ENCODE results near the gene SSTR4.
A peak's percentile ranks its signal among the peaks of the same experiment; 100 is the strongest.

SSTR4 gene

GRCh38 chr20:23027721-23028120 is 7.4 kb upstream of the SSTR4 start:
- no peak for TF ChIP-seq CTCF (IDR thresholded peaks at IDR 0.05; ENCODE audit: poor library complexity, severe bottlenecking)
- H3K4me3 ChIP-seq (ENCODE audit: severe bottlenecking) = no peak overlapping the region
- H3K27me3 ChIP-seq (ENCODE audit: insufficient read depth, poor library complexity, severe bottlenecking) = no peaks in the 10 kb centered on the region
- H3K9me3 ChIP-seq (ENCODE audit: severe bottlenecking) = no peaks in the 10 kb centered on the region
- DNase-seq (ENCODE audit: low spot score) = no peak
- H3K27ac ChIP-seq (ENCODE audit: poor library complexity, severe bottlenecking) = no peak overlapping the region
- no peaks in the 10 kb centered on the region for H3K36me3 ChIP-seq (ENCODE audit: low read depth)
- ATAC-seq (ENCODE audit: low read depth) = no peak
- peaks cover 4% of the 10 kb centered on the region for H3K4me1 ChIP-seq (ENCODE audit: insufficient read depth, poor library complexity, severe bottlenecking)

GRCh38 chr20:23028392-23028791 is 6.7 kb upstream of the SSTR4 start:
- H3K9me3 ChIP-seq (ENCODE audit: severe bottlenecking) = no peaks in the 10 kb centered on the region
- no peak overlapping the region for H3K4me3 ChIP-seq (ENCODE audit: severe bottlenecking)
- ATAC-seq (ENCODE audit: low read depth) (no peak), DNase-seq (ENCODE audit: low spot score) (no peak)
- no peak overlapping the region for H3K27ac ChIP-seq (ENCODE audit: poor library complexity, severe bottlenecking)
- no peak for TF ChIP-seq CTCF (IDR thresholded peaks at IDR 0.05; ENCODE audit: poor library complexity, severe bottlenecking)
- peaks cover 4% of the 10 kb centered on the region for H3K4me1 ChIP-seq (ENCODE audit: insufficient read depth, poor library complexity, severe bottlenecking)
- H3K36me3 ChIP-seq (ENCODE audit: low read depth) = no peaks in the 10 kb centered on the region
- no peaks in the 10 kb centered on the region for H3K27me3 ChIP-seq (ENCODE audit: insufficient read depth, poor library complexity, severe bottlenecking)

GRCh38 chr20:23029324-23029723 is 5.8 kb upstream of the SSTR4 start:
- no peak overlapping the region for H3K27ac ChIP-seq (ENCODE audit: poor library complexity, severe bottlenecking)
- TF ChIP-seq CTCF (IDR thresholded peaks at IDR 0.05; ENCODE audit: poor library complexity, severe bottlenecking) = no peak
- DNase-seq (ENCODE audit: low spot score) (no peak), ATAC-seq (ENCODE audit: low read depth) (no peak; the same call in 2 of the 3 replicates)
- no peaks in the 10 kb centered on the region for H3K9me3 ChIP-seq (ENCODE audit: severe bottlenecking)
- no peak overlapping the region for H3K4me3 ChIP-seq (ENCODE audit: severe bottlenecking)
- H3K4me1 ChIP-seq (ENCODE audit: insufficient read depth, poor library complexity, severe bottlenecking) = peaks cover 4% of the 10 kb centered on the region
- no peaks in the 10 kb centered on the region for H3K27me3 ChIP-seq (ENCODE audit: insufficient read depth, poor library complexity, severe bottlenecking)
- no peaks in the 10 kb centered on the region for H3K36me3 ChIP-seq (ENCODE audit: low read depth)

GRCh38 chr20:23031346-23031745 is 3.8 kb upstream of the SSTR4 start:
- Histone ChIP-seq H3K4me3 (ENCODE audit: severe bottlenecking) (no peak overlapping the region), H3K27me3 (ENCODE audit: insufficient read depth, poor library complexity, severe bottlenecking) (no peaks in the 10 kb centered on the region), H3K36me3 (ENCODE audit: low read depth) (no peaks in the 10 kb centered on the region), H3K9me3 (ENCODE audit: severe bottlenecking) (no peaks in the 10 kb centered on the region), H3K4me1 (ENCODE audit: insufficient read depth, poor library complexity, severe bottlenecking) (no peaks in the 10 kb centered on the region), H3K27ac (ENCODE audit: poor library complexity, severe bottlenecking) (no peak overlapping the region)
- no peak for TF ChIP-seq CTCF (IDR thresholded peaks at IDR 0.05; ENCODE audit: poor library complexity, severe bottlenecking)
- ATAC-seq (ENCODE audit: low read depth) (no peak), DNase-seq (ENCODE audit: low spot score) (peak; percentile 49)

GRCh38 chr20:23032056-23032749 is 2.9 kb upstream of the SSTR4 start:
- ATAC-seq (ENCODE audit: low read depth) = no peak
- no peaks in the 10 kb centered on the region for H3K9me3 ChIP-seq (ENCODE audit: severe bottlenecking)
- H3K27ac ChIP-seq (ENCODE audit: poor library complexity, severe bottlenecking) = no peak overlapping the region
- no peak overlapping the region for H3K4me3 ChIP-seq (ENCODE audit: severe bottlenecking)
- TF ChIP-seq CTCF (IDR thresholded peaks at IDR 0.05; ENCODE audit: poor library complexity, severe bottlenecking) = no peak
- H3K4me1 ChIP-seq (ENCODE audit: insufficient read depth, poor library complexity, severe bottlenecking) = no peaks in the 10 kb centered on the region
- H3K27me3 ChIP-seq (ENCODE audit: insufficient read depth, poor library complexity, severe bottlenecking) = no peaks in the 10 kb centered on the region
- H3K36me3 ChIP-seq (ENCODE audit: low read depth) = no peaks in the 10 kb centered on the region
- no peak for DNase-seq (ENCODE audit: low spot score)
